ENCODE data around the gene CDCA8. TPM values are rescaled to one million over a fixed set of nuclear protein-coding genes. Genes with fewer than 3 reads are reported as not detected.
"Not testable (repeated sequence)": the region's sequence is repeated elsewhere in the genome, so short reads cannot be mapped to it uniquely, and the experiment has no call there.

CDCA8 gene
- total and polyA plus RNA-seq, 5 experiments from 2014 or later, result 0.40 to 2.0 (median 1.0) TPM

GRCh38 chr1:37677808-37678207 is 14.5 kb upstream of the CDCA8 start:
- Mint-ChIP-seq H3K27ac (no peak overlapping the region), H3K36me3 (peaks cover 0 to 17% (median 0%) of the 10 kb centered on the region in 3 donors), H3K4me3 (no peak overlapping the region), H3K9me3 (no peaks in the 10 kb centered on the region), H3K27me3 (no peaks in the 10 kb centered on the region), H3K4me1 (peaks cover 7 to 24% (median 12%) of the 10 kb centered on the region in 4 donors)
- POLR2A ChIA-PET, result interaction anchor here (0.6 to 1.5 kb wide), 2 partner anchors 15 to 248 kb away, joined by 3 read pairs; no protein-coding TSS in a partner anchor
- no peak for DNase-seq
- no peak for ATAC-seq

GRCh38 chr1:37680933-37681332 is 11.4 kb upstream of the CDCA8 start:
- ATAC-seq, result no peak
- Mint-ChIP-seq H3K27ac (peak overlapping the region in 2 of 10 donors; percentile 29 to 54), H3K4me1 (peaks cover 7 to 12% (median 8%) of the 10 kb centered on the region in 4 donors), H3K36me3 (peaks cover 0 to 45% (median 7%) of the 10 kb centered on the region in 3 donors), H3K27me3 (no peaks in the 10 kb centered on the region), H3K4me3 (no peak overlapping the region), H3K9me3 (no peaks in the 10 kb centered on the region)
- DNase-seq, result no peak
- POLR2A ChIA-PET, result interaction anchor here (1.2 to 1.4 kb wide), 2 partner anchors 9 to 11 kb away, joined by 3 read pairs; partner anchors contain the start of gene CDCA8

GRCh38 chr1:37682334-37682987 is 9.9 kb upstream of the CDCA8 start:
- peaks cover 0 to 56% (median 7%) of the 10 kb centered on the region in 3 donors for H3K36me3 Mint-ChIP-seq

DNA sequence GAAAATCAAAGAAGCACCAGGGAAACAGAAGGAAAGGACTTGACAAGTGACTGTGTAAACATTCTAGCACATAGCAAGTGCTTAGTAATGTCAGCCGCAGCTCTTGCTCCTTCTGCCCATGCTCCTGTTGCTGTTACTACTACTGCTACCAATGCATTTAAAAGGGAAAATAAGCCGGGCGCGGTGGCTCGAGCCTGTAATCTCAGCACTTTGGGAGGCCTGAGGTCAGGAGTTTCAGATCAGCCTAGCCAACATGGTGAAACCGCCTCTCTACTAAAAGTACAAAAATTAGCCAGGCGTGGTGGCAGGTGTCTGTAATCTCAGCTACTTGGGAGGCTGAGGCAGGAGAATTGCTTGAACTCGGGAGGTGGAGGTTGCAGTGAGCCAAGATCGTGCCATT is 8.1 kb upstream of the CDCA8 start:
- peak overlapping the region in 1 of 10 donors; percentile 31 for H3K27ac Mint-ChIP-seq
- peaks cover 16 to 24% (median 20%) of the 10 kb centered on the region in 4 donors for H3K4me1 Mint-ChIP-seq
- not testable (repeated sequence) for ATAC-seq, H3K9me3 Mint-ChIP-seq, DNase-seq, H3K4me3 Mint-ChIP-seq, H3K27me3 Mint-ChIP-seq
- POLR2A ChIA-PET, result interaction anchor here (0.6 to 2.7 kb wide), 2 partner anchors 81 to 170 kb away, joined by 5 to 9 read pairs; partner anchors contain the start of gene MEAF6
- peaks cover 0 to 65% (median 7%) of the 10 kb centered on the region in 3 donors for H3K36me3 Mint-ChIP-seq

More at GRCh38 chr1:37682334-37682987, 9.9 kb upstream of the CDCA8 start:
- H3K27me3 Mint-ChIP-seq, result no peaks in the 10 kb centered on the region
- no peaks in the 10 kb centered on the region for H3K9me3 Mint-ChIP-seq
- no peak overlapping the region for H3K4me3 Mint-ChIP-seq
- POLR2A ChIA-PET, result interaction anchor here (1.3 kb wide), 1 partner anchor 87 kb away, joined by 4 read pairs; the partner anchor contains the start of gene GNL2
- peak; percentile 85 to 90 for ATAC-seq
- H3K4me1 Mint-ChIP-seq, result peaks cover 4 to 9% (median 7%) of the 10 kb centered on the region in 4 donors
- H3K27ac Mint-ChIP-seq, result peak overlapping the region in 9 of 10 donors; percentile 22 to 87 (median 73)
- DNase-seq, result peak; percentile 59 to 89 (median 76)

DNA sequence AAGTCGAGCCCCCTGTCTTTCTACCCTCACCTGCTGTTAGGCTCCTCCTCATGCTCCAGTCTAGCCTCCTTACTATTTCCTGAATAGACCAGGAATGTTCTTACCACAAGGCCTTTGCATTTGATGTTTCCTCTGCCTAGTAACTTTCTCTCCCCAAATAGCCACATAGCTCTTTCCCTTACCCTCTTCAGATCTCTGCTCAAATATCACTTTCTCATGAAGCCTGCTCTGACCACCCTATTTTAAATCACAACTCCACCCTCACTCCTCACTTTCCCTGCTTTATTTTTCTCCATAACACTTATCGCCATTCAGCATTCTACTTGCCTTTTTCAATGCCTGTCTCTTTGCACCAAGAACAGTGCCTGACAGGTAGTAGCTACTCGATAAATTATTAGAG is 6.6 kb upstream of the CDCA8 start:
- Mint-ChIP-seq H3K4me1 (peaks cover 26 to 37% (median 34%) of the 10 kb centered on the region in 4 donors), H3K27ac (peak overlapping the region in 1 of 10 donors; percentile 85), H3K27me3 (no peaks in the 10 kb centered on the region), H3K36me3 (peaks cover 0 to 63% (median 7%) of the 10 kb centered on the region in 3 donors), H3K9me3 (no peaks in the 10 kb centered on the region), H3K4me3 (no peak overlapping the region)
- POLR2A ChIA-PET, result interaction anchor here (0.7 to 2.7 kb wide), 2 partner anchors 83 to 171 kb away, joined by 6 to 9 read pairs; no protein-coding TSS in a partner anchor
- no peak for DNase-seq
- no peak for ATAC-seq

GRCh38 chr1:37687764-37688163 is 4.6 kb upstream of the CDCA8 start:
- DNase-seq, H3K9me3 Mint-ChIP-seq, H3K27me3 Mint-ChIP-seq, ATAC-seq, POLR2A ChIA-PET: not testable (repeated sequence)
- H3K36me3 Mint-ChIP-seq, result peaks cover 0 to 49% (median 7%) of the 10 kb centered on the region in 3 donors
- H3K27ac Mint-ChIP-seq, result peak overlapping the region in 3 of 10 donors; percentile 6 to 8 (median 7)
- H3K4me1 Mint-ChIP-seq, result peaks cover 28 to 55% (median 44%) of the 10 kb centered on the region in 4 donors
- peak overlapping the region in 2 of 10 donors; percentile 45 to 55 for H3K4me3 Mint-ChIP-seq

DNA sequence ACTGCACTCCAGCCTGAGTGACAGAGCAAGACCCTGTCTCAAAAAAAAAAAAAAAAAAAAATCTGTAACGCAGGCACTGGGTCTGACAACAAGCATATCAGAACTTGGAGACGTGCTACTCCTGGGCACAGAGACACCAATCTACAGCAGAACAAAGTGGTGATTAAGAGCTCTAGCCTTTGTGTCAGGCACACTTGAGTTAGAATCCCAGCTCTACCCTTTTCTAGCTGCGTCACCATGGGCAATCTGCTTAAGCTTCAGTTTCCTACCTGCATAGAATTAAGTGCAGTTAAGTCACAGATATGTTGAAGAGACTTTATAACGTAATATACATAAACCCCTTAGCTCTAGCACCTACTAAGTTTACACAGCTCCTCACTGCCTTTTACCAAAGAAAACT is 3.4 kb upstream of the CDCA8 start:
- H3K27me3 Mint-ChIP-seq, result no peaks in the 10 kb centered on the region
- POLR2A ChIA-PET, result interaction anchor here (0.7 to 2.1 kb wide), 2 partner anchors 174 to 1107 kb away, joined by 4 to 11 read pairs; partner anchors contain the start of gene MEAF6
- peak overlapping the region in 9 of 10 donors; percentile 15 to 96 (median 92) for H3K27ac Mint-ChIP-seq
- peaks cover 27 to 50% (median 45%) of the 10 kb centered on the region in 4 donors for H3K4me1 Mint-ChIP-seq
- no peak for ATAC-seq
- no peaks in the 10 kb centered on the region for H3K9me3 Mint-ChIP-seq
- peaks cover 0 to 37% (median 4%) of the 10 kb centered on the region in 3 donors for H3K36me3 Mint-ChIP-seq
- no peak for DNase-seq
- peak overlapping the region; percentile 89 to 98 (median 96) for H3K4me3 Mint-ChIP-seq

GRCh38 chr1:37691497-37692077 is 729 bp upstream of the CDCA8 start:
- DNase-seq (peak in 4 of 10 donors; percentile 19 to 64 (median 24)), ATAC-seq (no peak)
- Mint-ChIP-seq H3K4me1 (peaks cover 23 to 47% (median 44%) of the 10 kb centered on the region in 4 donors), H3K27ac (peak overlapping the region; percentile 84 to 98 (median 94)), H3K27me3 (no peaks in the 10 kb centered on the region), H3K9me3 (no peaks in the 10 kb centered on the region), H3K36me3 (peaks cover 0 to 14% (median 0%) of the 10 kb centered on the region in 3 donors), H3K4me3 (peak overlapping the region; percentile 89 to 98 (median 96))
- POLR2A ChIA-PET, result interaction anchor here (0.5 to 3.7 kb wide), 12 partner anchors 11 to 1227 kb away, joined by 3 to 41 read pairs (median 4); partner anchors contain the start of genes C1orf122, GNL2, MEAF6 and MRPS15

GRCh38 chr1:37692834-37693175 is 489 bp downstream of the CDCA8 start:
- no peaks in the 10 kb centered on the region for H3K9me3 Mint-ChIP-seq
- peaks cover 0 to 7% (median 0%) of the 10 kb centered on the region in 3 donors for H3K36me3 Mint-ChIP-seq
- peak overlapping the region in 3 of 10 donors; percentile 43 to 95 (median 82) for H3K27ac Mint-ChIP-seq
- DNase-seq, result peak in 1 of 10 donors; percentile 12
- peaks cover 23 to 45% (median 43%) of the 10 kb centered on the region in 4 donors for H3K4me1 Mint-ChIP-seq
- ATAC-seq, result no peak
- POLR2A ChIA-PET, result interaction anchor here (1.5 to 3.7 kb wide), 3 partner anchors 109 to 178 kb away, joined by 4 to 27 read pairs (median 4); partner anchors contain the start of genes MEAF6 and MTF1
- peak overlapping the region; percentile 89 to 98 (median 96) for H3K4me3 Mint-ChIP-seq
- H3K27me3 Mint-ChIP-seq, result no peaks in the 10 kb centered on the region

GRCh38 chr1:37697090-37697489 is 4.8 kb downstream of the CDCA8 start:
- Mint-ChIP-seq H3K4me3 (no peak overlapping the region), H3K4me1 (peaks cover 0 to 5% (median 4%) of the 10 kb centered on the region in 4 donors), H3K36me3 (no peaks in the 10 kb centered on the region), H3K27me3 (no peaks in the 10 kb centered on the region), H3K27ac (no peak overlapping the region), H3K9me3 (no peaks in the 10 kb centered on the region)
- POLR2A ChIA-PET, result interaction anchor here (0.6 kb wide), 1 partner anchor 110 kb away, joined by 3 read pairs; no protein-coding TSS in a partner anchor
- DNase-seq (no peak), ATAC-seq (no peak)

DNA sequence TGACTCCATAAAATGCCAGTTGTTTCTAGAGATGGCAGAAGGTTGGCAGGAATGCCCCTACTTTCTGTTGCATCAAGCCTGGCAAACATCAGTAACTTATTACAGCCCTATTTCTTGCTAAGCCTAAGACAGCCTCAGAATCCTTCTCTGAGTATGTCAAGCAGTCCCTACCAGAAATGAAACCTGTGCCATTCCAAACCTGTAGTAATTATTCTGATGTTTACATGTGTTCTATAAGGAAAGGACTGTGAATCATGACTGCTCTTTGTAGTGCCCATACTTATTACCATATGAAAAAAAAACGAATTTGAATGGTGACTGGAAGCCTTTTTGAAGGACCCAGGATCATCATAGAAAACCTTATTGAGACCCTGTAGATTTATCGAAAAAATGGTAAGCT is 5.4 kb downstream of the CDCA8 start:
- no peak for ATAC-seq
- DNase-seq, result no peak
- Mint-ChIP-seq H3K27me3 (no peaks in the 10 kb centered on the region), H3K9me3 (no peaks in the 10 kb centered on the region), H3K4me1 (peaks cover 0 to 1% (median under 1%) of the 10 kb centered on the region in 4 donors), H3K27ac (no peak overlapping the region), H3K36me3 (no peaks in the 10 kb centered on the region), H3K4me3 (no peak overlapping the region)
- POLR2A ChIA-PET, result no interaction called here

GRCh38 chr1:37699147-37699546 is 6.8 kb downstream of the CDCA8 start:
- Mint-ChIP-seq H3K36me3 (no peaks in the 10 kb centered on the region), H3K4me3 (peak overlapping the region in 3 of 10 donors; percentile 11 to 65 (median 33)), H3K27me3 (no peaks in the 10 kb centered on the region), H3K27ac (peak overlapping the region in 2 of 10 donors; percentile 29 to 89), H3K9me3 (no peaks in the 10 kb centered on the region), H3K4me1 (no peaks in the 10 kb centered on the region)
- ATAC-seq (no peak), DNase-seq (no peak)
- POLR2A ChIA-PET, result interaction anchor here (0.6 kb wide), 1 partner anchor 157 kb away, joined by 4 read pairs; no protein-coding TSS in a partner anchor
